Suprapubic skin (tissue), 4 donors: ENCODE measurements around the gene LIMS2.

Experiments used
- POLR2A ChIP-seq, 2 donors: fragments of 450-650 bp; IDR thresholded peaks; one replicate each; pipeline ENCODE4 v1.6.1; 2017; ENCODE audit warnings: antibody characterized with exemption in 2 of 2, mild to moderate bottlenecking in 2 of 2, moderate library complexity in 2 of 2
- POLR2AphosphoS5 ChIP-seq, 3 donors: sonication (generic); formaldehyde crosslinking; IDR thresholded peaks; one replicate each; pipeline ENCODE4 v1.6.1; 2017; ENCODE audit warnings: antibody characterized with exemption in 3 of 3
- TF ChIP-seq, protein P1 (sequence below), 2 donors: fragments of 200-600 bp in 1 of 2; fragments of 450-650 bp in 1 of 2; sonication (generic) in 1 of 2; IDR thresholded peaks; one replicate each; pipeline ENCODE4 v1.5.1; 2016 to 2019; ENCODE audit warnings: antibody characterized with exemption in 2 of 2, mild to moderate bottlenecking in 1 of 2, moderate library complexity in 1 of 2

DNA sequence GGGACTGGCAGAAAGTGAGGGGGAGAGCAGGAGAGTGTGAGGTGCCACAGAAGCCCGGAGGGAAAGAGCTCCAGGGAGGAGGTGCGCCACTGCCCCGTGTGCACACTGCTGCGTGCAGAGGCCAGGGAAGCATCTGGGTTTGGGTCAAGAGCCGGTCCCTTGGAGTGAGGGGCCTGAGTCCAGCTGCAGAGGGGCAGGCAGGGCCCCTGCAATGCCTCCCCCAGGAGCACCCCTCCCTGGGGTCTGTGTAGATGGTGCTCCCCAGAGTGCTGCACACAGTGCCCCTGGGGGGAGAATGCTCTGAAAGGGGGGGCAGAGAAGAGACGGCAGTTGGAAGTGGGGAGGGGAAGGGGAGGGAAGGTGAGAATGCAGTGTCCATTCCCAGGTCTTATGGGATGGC lies 3.7 kb upstream of the LIMS2 start:
- TF ChIP-seq POLR2A (IDR thresholded peaks at IDR 0.05), result no peak
- TF ChIP-seq, protein P1, sequence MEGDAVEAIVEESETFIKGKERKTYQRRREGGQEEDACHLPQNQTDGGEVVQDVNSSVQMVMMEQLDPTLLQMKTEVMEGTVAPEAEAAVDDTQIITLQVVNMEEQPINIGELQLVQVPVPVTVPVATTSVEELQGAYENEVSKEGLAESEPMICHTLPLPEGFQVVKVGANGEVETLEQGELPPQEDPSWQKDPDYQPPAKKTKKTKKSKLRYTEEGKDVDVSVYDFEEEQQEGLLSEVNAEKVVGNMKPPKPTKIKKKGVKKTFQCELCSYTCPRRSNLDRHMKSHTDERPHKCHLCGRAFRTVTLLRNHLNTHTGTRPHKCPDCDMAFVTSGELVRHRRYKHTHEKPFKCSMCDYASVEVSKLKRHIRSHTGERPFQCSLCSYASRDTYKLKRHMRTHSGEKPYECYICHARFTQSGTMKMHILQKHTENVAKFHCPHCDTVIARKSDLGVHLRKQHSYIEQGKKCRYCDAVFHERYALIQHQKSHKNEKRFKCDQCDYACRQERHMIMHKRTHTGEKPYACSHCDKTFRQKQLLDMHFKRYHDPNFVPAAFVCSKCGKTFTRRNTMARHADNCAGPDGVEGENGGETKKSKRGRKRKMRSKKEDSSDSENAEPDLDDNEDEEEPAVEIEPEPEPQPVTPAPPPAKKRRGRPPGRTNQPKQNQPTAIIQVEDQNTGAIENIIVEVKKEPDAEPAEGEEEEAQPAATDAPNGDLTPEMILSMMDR (IDR thresholded peaks at IDR 0.05), result no peak
- no peak for TF ChIP-seq POLR2AphosphoS5 (IDR thresholded peaks at IDR 0.05)
